ENCODE measurements around the gene AGRN. TPM values are rescaled to one million over a fixed set of nuclear protein-coding genes. Genes with fewer than 3 reads are reported as not detected.

Gene AGRN
- total RNA-seq, 1 experiment from 2014 or later: 134 TPM

- intact Hi-C loops (cut with micrococcal nuclease): loop anchor here (5.0 kb wide), 1 partner anchor 65 kb away; the partner anchor contains the start of gene HES4
- no peak overlapping the region; the same call in 1 of the 2 replicates for H3K27ac ChIP-seq (ENCODE audit: low read depth, low read length)
- no peaks in the 10 kb centered on the region for H3K27me3 ChIP-seq (ENCODE audit: insufficient read depth, low read length)
- H3K4me2 ChIP-seq (ENCODE audit: low read length): peak overlapping the region; percentile 90; the same call in 1 of the 2 replicates
- ATAC-seq (no peak), DNase-seq (ENCODE audit: low read depth, low spot score) (no peak)
- TF ChIP-seq TCF7L2 (IDR thresholded peaks at IDR 0.05; ENCODE audit: borderline replicate concordance, extremely low read depth, insufficient read depth, insufficient read length): no peak
- TF ChIP-seq POLR2A (IDR thresholded peaks at IDR 0.05; ENCODE audit: borderline replicate concordance, extremely low read depth, insufficient read depth, insufficient read length): no peak
- TF ChIP-seq ZNF274 (IDR thresholded peaks at IDR 0.05; ENCODE audit: low read depth, low read length): no peak
- TF ChIP-seq CBX3 (IDR thresholded peaks at IDR 0.05; ENCODE audit: low read depth): no peak
- no peak for TF ChIP-seq ELF1 (IDR thresholded peaks at IDR 0.05; ENCODE audit: borderline replicate concordance, low read depth)
- TF ChIP-seq, protein P1, sequence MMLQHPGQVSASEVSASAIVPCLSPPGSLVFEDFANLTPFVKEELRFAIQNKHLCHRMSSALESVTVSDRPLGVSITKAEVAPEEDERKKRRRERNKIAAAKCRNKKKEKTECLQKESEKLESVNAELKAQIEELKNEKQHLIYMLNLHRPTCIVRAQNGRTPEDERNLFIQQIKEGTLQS (IDR thresholded peaks at IDR 0.05): no peak
- TF ChIP-seq EGR1 (IDR thresholded peaks at IDR 0.05; ENCODE audit: low read depth): no peak
- no peak for TF ChIP-seq RAD21 (IDR thresholded peaks at IDR 0.05; ENCODE audit: low read depth)
- TF ChIP-seq, protein P2, sequence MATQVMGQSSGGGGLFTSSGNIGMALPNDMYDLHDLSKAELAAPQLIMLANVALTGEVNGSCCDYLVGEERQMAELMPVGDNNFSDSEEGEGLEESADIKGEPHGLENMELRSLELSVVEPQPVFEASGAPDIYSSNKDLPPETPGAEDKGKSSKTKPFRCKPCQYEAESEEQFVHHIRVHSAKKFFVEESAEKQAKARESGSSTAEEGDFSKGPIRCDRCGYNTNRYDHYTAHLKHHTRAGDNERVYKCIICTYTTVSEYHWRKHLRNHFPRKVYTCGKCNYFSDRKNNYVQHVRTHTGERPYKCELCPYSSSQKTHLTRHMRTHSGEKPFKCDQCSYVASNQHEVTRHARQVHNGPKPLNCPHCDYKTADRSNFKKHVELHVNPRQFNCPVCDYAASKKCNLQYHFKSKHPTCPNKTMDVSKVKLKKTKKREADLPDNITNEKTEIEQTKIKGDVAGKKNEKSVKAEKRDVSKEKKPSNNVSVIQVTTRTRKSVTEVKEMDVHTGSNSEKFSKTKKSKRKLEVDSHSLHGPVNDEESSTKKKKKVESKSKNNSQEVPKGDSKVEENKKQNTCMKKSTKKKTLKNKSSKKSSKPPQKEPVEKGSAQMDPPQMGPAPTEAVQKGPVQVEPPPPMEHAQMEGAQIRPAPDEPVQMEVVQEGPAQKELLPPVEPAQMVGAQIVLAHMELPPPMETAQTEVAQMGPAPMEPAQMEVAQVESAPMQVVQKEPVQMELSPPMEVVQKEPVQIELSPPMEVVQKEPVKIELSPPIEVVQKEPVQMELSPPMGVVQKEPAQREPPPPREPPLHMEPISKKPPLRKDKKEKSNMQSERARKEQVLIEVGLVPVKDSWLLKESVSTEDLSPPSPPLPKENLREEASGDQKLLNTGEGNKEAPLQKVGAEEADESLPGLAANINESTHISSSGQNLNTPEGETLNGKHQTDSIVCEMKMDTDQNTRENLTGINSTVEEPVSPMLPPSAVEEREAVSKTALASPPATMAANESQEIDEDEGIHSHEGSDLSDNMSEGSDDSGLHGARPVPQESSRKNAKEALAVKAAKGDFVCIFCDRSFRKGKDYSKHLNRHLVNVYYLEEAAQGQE (IDR thresholded peaks at IDR 0.05; ENCODE audit: low read depth): no peak
- TF ChIP-seq, protein P3, sequence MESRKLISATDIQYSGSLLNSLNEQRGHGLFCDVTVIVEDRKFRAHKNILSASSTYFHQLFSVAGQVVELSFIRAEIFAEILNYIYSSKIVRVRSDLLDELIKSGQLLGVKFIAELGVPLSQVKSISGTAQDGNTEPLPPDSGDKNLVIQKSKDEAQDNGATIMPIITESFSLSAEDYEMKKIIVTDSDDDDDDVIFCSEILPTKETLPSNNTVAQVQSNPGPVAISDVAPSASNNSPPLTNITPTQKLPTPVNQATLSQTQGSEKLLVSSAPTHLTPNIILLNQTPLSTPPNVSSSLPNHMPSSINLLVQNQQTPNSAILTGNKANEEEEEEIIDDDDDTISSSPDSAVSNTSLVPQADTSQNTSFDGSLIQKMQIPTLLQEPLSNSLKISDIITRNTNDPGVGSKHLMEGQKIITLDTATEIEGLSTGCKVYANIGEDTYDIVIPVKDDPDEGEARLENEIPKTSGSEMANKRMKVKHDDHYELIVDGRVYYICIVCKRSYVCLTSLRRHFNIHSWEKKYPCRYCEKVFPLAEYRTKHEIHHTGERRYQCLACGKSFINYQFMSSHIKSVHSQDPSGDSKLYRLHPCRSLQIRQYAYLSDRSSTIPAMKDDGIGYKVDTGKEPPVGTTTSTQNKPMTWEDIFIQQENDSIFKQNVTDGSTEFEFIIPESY (IDR thresholded peaks at IDR 0.05; ENCODE audit: extremely low read depth, insufficient replicate concordance, low read length): no peak
- TF ChIP-seq YY1 (IDR thresholded peaks at IDR 0.05; ENCODE audit: extremely low read depth, insufficient replicate concordance, low read depth, low read length): no peak
- TF ChIP-seq ZFX (IDR thresholded peaks at IDR 0.05): no peak
- no peak for TF ChIP-seq EZH2 (IDR thresholded peaks at IDR 0.05)
- TF ChIP-seq MAX (IDR thresholded peaks at IDR 0.05): no peak
- no peak for TF ChIP-seq CEBPB (IDR thresholded peaks at IDR 0.05; ENCODE audit: low read depth)
- no peak for TF ChIP-seq EZH2phosphoT487 (IDR thresholded peaks at IDR 0.05; ENCODE audit: borderline replicate concordance)
- TF ChIP-seq POLR2AphosphoS5 (IDR thresholded peaks at IDR 0.05; ENCODE audit: low read depth, low read length): no peak
- no peak overlapping the region for H3K9ac ChIP-seq (ENCODE audit: low read length)
- H3K79me2 ChIP-seq (ENCODE audit: insufficient read depth, low read length): no peaks in the 10 kb centered on the region
- ChIA-PET RAD21 (ENCODE audit: low non-redundant PET in 1 of 2, low total read pairs in 2 of 2, uncharacterized antibody in 2 of 2, unreplicated experiment in 2 of 2) (no interaction called here), CTCF (no interaction called here), POLR2A (no interaction called here)
- BruUV-seq (replicated peaks): no TSS peak
- H3K4me3 ChIP-seq (replicated peaks in 1 of 2; ENCODE audit: low read depth in 1 of 2, low read length in 2 of 2): no peak overlapping the region
- no peaks in the 10 kb centered on the region for H3K9me2 ChIP-seq (ENCODE audit: insufficient read depth)
- H3K36me3 ChIP-seq (ENCODE audit: control insufficient read depth in 1 of 2, insufficient read depth in 2 of 2, low read length in 2 of 2): no peaks in the 10 kb centered on the region
- H3K4me1 ChIP-seq (ENCODE audit: control insufficient read depth in 1 of 2, insufficient read depth in 2 of 2, low read length in 2 of 2): peaks cover 31 to 64% of the 10 kb centered on the region in 2 experiments
- H3K9me3 ChIP-seq (ENCODE audit: control insufficient read depth in 1 of 2, insufficient read depth in 1 of 2, low read depth in 1 of 2, low read length in 2 of 2): no peaks in the 10 kb centered on the region
- no peaks in the 10 kb centered on the region for H4K20me1 ChIP-seq (ENCODE audit: insufficient read depth)
- H2AFZ ChIP-seq (ENCODE audit: low read depth, low read length, poor library complexity, severe bottlenecking): no peak overlapping the region
Measured at GRCh38 chr1:1067284-1067859, 47.5 kb downstream of the AGRN start.

All from HCT116 (cell line).